Stimulated activated CD4-positive, alpha-beta T cell treated with anti-CD3 and anti-CD28 coated beads, Interleukin-15, amount 100 ng/mL, for 24 hours (primary cell): ENCODE results near the gene HNRNPA2B1.
"Not testable (repeated sequence)": the region's sequence is repeated elsewhere in the genome, so short reads cannot be mapped to it uniquely, and the experiment has no call there.

Experiments used
- DNase-seq: peaks from one replicate; pipeline ENCODE4 v3.0.0-alpha.2; 2020

HNRNPA2B1 gene

DNA sequence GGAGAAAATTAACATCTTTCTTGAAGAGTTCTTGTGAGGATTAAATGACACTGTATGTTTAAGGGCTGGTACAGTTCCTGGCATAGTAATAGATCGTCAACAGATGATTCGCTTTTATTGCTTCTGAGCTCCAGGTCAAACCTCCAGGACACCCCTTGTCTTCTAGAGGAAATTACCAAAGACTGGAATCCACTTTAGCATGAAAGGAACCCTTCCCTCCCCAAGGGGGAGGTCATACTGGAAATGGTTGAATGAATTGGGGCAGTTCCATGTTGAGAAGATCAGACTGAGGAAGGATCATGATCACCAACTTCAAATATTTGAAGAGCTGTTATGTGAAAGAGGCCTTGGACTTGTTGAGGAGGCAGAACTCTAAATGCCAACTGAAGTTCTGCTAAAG, 39.6 kb downstream of the HNRNPA2B1 start:
- DNase-seq = no peak

DNA sequence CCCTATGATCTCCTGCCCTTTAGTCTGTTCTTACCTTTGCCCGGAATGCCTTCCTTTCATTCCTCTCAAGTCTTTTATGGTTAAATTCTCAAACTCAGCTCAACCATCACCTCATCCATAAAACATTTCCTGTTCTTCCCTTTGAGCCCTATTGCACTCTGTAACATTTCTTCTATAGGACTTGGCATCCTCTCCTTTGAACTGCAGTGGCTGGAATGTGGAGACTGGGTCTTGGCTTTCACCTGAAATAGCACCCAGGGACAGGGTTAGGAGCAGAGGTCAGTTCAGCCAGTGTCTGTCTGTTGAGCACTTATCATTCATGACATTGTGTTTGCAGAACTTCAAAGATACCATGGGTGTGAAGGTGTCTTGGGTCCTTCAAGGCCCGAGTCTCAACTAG, 41.3 kb downstream of the HNRNPA2B1 start:
- DNase-seq = no peak

DNA sequence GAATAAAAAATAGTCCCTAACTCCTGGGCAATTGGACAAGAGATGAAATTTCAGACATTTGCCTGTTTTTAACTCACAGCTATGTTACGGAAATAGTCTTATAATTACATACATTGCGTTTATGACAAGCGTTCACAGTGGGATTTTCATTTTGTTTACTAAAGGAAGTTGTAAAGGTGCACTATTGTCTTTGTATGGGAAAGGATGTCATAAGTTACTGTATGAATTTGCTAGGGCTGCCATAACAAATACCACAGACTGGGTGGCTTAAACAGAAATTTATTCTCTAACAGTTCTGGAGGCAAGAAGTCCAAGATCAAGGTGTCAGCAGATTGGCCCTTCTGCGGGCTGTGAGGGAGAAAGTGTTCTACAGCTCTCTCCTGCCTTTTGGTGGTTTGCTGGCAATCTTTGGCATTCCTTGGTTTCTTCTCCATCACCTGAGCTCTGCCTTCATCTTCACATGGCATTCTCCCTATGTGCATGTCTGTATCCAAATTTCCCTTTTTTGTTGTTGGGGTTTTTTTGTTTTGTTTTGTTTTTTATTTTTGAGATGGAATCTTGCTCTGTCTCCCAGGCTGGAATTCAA, 42.9 kb downstream of the HNRNPA2B1 start:
- no peak for DNase-seq

DNA sequence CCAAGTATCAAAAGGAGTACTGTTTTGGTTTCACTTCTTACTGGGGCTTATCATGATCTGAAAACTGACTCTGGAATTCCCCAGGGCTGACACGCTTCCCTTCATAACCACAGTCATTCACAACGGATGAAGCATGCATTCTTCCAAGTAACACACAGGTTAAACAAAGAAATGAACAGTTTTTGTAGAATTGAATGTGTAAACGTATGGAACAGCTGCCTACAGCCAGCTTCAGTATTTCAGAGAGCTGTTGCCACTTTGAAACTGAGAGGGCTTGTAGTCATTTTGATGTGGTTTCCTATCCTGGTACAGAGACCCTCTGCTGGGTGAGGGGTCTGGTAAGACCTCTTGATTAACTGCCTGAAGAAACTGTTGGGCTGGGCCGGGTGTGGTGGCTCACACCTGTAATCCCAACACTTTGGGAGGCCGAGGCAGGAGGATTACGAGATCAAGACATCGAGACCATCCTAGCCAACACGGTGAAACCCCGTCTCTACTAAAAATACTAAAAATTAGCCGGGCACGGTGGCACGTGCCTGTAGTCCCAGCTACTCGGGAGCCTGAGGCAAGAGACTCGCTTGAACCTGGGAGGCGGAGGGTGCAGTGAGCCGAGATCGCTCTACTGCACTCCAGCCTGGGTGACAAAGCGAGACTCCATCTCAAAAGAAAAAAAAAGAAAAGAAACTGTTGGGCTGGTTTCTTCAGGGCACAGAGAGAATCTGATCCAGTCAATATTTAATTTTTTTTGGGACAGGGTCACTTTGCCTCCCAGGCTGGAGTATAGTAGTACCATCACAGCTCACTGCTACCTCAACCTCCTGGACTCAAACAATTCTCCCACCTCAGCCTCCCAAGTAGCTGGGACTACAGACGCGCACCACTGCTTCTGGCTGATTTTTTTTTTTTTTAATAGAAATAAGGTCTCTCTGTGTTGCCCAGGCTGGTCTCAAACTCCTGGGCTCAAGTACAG, 43.8 kb downstream of the HNRNPA2B1 start:
- peak; percentile 66 for DNase-seq

DNA sequence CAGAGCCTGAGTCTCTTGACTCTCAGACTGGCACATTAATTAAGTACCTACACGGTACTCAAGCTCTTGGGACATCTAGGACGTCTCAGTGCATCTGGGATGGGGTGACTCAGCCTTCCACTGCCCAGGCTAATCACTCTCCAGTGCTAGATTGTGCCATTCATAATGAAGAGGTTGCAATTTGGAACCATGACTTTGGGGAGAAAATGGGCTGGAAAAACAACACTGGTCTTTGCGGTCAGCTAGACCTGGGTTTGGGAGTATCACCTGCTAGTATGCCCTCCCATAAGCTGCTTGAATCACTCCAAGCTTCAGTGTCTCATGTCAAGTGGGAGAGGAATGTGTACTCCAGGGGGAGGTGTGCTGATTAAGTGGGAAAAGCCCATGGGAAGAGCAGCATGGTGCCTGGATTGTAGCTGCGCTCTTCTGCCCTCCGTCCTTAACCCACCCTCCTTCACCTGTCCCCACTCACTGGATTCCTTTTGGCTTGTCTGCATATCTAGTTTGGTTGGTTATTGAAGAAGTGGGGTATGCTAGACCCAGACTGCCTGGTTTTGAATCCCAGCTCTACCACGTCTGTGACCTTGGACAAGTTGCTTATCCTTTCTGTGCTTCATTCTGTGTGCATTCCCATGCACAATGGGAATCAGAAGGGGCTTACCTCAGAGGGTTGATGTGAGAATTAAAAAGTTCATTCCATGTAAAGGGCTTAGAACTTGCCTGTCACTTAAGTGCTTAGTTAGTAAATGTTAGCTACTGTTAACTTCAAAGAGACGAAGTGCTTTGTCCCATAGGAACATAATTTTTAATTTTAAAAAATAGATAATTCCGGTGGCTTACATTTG, 44.8 kb downstream of the HNRNPA2B1 start:
- no peak for DNase-seq

DNA sequence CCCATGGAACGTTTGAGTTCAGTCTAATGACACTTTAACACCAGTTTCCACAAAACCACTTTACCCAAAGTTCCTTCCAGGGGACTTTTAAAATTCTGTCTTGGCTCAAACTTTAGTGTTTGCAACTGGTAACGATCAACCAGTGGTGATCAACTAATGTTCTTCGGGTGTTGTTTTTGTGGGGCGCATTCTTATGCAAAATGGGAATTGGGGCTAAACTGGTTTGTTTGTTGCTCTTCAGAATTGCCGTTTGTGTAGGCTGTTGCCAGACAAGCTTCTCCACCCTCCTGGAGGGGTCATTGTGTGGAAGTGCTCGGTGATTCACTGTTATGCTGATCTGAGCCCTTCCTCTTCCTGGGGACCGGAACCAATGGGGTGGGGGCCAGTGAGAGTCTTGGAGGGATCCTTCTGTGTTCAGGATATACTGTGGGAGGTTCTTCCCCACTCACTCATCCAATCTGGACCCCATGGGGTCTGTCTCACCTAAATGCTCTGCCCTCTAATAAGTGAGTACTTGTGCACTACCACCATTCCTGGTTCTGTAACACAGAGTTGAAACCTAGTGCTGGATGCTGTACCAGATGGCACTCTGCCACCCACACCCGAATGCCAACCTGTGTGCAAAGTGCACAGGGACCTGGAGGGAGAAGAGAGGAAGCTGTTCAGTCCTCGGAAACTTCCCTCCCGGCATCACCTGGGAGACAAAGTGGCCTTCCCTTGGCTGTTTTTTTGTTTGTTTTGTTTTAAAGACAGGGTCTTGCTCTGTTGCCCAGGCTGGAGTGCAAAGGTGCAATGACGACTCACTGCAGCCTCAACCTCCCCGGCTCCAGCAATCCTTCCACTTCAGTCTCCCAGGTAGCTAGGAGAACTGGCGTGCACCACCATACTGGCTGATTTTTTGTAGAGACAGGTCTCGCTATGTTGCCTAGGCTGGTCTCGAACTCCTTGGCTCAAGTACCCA, 46.4 kb downstream of the HNRNPA2B1 start:
- DNase-seq = peak; percentile 59

DNA sequence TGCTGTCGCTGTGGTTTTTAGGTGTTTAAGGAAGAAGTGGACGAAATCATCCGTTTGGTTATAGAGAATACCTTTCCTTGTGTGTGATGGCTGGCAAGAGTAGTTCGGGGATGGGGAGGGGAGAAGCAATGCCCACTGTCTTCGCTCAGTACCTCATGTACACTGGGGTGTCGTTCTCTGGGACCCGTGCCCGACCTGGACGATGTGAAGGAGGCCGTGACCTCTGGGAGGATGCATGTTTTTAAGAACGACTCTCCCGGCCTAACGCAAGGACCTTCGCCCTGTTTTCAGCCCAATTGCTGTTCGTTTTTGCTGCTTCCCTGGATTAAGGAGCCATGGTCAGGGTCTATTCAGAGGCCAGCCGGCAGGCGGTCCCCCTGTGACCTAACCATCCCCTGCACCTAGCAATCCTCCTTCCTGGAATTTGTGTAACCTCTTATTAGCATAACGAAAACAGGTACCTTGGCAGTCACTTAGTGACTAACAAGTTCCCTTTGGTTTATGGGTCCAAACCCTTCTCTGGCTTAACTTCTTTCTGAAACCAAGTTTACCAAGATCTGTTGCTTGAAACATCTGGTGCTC, 47.2 kb downstream of the HNRNPA2B1 start:
- peak; percentile 55 for DNase-seq

DNA sequence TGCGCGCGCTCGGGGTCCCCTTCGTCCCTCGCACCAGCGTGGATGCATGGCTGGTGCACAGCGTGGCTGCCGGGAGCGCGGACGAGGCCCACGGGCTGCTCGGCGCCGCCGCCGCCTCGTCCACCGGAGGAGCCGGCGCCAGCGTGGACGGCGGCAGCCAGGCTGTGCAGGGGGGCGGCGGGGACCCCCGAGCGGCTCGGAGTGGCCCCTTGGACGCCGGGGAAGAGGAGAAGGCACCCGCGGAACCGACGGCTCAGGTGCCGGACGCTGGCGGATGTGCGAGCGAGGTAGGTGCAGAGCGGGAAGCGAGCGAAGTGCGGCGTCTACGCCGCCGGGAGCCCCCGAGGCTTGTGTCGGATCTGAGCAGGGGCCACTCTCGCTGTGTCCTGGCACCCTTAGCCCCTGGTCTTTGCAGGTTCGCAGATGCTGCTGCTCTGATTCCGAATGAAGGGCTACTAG, 47.7 kb downstream of the HNRNPA2B1 start:
- peak; percentile 61 for DNase-seq

DNA sequence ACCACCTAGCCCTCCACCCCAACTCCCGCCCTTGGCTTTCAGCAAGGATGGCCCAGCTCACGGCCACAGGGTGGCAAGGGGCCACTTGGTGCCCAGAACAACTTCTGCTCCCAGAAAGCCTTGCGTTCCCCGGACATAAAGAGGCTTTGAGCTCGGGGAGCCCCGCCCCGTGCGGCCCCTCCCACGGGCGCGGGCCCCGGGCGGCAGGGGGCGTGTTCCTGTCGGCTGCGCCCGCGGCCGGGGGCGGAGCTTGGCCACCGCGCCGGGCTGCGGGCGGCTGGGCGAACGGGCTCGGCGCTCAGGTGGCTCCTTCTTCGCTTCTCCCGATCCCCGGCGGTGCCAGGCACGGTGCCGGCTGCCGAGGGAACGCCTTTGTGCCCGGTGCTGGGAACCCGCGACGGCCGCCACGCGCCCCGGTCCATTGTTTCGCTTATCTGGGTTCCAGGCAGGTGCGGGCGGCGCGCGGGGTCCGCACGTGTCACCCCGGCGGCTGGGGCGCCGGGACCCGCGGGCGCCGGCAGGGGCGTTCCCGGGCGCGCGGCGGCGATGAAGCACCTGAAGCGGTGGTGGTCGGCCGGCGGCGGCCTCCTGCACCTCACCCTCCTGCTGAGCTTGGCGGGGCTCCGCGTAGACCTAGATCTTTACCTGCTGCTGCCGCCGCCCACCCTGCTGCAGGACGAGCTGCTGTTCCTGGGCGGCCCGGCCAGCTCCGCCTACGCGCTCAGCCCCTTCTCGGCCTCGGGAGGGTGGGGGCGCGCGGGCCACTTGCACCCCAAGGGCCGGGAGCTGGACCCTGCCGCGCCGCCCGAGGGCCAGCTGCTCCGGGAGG, 48.4 kb downstream of the HNRNPA2B1 start, which contains the start of gene NFE2L3:
Gene NFE2L3 (plus strand): TSS at position 246 of the 829 bp plus-strand sequence. CDS start 301 bp downstream, at position 547.
- DNase-seq = peak; percentile 90

DNA sequence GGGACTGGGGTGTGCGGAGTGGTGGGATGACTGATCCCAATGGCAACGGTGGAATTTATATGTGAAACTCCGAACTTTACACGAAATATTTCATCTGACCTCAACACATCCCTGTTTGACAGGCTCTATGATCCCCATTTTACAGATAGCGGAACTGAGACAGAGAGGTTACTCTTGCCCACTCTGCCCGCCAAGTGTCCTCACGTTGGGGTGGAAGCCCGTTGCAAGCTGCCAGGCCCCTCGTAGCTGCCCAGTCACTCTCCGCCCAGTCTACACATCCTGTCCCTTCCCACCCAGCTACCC, 48.9 kb downstream of the HNRNPA2B1 start:
- DNase-seq = no peak

DNA sequence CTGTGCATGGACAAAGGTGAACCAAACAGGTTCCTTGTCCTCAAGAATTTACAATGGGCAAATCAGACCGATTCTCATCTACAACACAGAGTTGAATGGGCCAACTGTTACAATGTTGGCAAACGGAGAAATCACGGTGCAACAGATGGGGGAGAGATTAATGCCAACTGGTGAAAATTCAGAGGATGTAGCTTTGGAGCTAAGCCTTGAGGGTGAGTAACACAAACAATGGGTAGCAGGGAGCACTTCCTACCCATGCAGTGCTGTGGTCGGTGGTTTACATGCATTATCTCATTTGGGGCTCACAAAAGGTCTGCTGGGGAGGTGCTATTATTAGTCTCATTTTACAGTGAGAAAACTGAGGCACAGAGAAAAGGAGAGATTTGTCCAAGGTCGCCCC, 49.5 kb downstream of the HNRNPA2B1 start:
- DNase-seq = no peak

DNA sequence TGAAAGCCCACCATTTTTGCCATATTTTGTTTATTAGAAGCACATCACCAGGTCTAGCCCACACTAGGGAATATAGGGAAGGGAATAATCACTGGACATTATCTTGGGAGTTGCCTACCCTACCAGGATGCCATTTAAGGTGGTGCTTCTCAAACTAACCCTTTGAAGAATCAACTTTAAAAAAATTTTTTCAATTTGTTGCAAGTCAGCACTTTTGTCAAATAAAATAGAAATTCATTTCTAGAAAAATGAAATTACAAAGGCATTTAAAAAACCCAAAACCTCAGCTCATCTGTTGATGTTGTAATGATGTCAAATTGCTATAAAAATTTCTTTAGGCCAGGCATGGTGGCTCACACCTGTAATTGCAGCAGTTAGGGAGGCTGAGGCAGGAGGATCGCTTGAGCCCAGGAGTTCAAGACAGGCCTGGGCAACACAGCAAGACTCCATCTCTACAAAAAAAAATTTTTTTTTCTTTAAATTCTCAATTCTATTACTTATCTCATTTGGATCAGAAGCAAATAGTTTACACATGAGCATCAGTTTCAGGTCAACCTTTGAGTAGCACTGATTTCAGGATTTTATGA, 51.1 kb downstream of the HNRNPA2B1 start:
- DNase-seq = no peak

DNA sequence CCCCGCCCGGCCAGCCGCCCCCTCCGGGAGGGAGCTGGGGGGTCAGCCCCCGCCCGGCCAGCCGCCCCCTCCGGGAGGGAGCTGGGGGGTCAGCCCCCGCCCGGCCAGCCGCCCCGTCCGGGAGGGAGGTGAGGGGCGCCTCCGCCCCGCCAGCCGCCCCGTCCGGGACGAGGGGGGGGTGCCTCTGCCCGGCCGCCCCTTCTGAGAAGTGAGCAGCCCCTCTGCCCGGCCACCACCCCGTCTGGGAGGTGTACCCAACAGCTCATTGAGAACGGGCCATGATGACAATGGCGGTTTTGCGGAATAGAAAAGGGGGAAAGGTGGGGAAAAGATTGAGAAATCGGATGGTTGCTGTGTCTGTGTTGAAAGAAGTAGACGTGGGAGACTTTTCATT, 52.2 kb downstream of the HNRNPA2B1 start:
- DNase-seq = not testable (repeated sequence)

DNA sequence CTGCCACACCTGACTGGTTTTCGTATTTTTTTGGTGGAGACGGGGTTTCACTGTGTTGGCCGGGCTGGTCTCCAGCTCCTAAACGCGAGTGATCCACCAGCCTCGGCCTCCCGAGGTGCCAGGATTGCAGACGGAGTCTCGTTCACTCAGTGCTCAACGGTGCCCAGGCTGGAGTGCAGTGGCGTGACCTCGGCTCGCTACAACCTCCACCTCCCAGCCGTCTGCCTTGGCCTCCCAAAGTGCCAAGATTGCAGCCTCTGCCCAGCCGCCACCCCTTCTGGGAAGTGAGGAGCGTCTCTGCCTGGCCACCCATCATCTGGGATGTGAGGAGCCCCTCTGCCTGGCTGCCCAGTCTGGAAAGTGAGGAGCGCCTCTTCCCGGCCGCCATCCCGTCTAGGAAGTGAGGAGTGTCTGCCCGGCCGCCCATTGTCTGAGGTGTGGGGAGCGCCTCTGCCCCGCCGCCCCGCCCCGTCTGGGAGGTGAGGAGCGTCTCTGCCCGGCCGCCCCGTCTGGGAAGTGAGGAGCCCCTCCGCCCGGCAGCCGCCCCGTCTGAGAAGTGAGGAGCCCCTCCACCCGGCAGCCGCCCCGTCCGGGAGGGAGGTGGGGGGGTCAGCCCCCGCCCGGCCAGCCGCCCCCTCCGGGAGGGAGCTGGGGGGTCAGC, 52.8 kb downstream of the HNRNPA2B1 start:
- DNase-seq = not testable (repeated sequence)

DNA sequence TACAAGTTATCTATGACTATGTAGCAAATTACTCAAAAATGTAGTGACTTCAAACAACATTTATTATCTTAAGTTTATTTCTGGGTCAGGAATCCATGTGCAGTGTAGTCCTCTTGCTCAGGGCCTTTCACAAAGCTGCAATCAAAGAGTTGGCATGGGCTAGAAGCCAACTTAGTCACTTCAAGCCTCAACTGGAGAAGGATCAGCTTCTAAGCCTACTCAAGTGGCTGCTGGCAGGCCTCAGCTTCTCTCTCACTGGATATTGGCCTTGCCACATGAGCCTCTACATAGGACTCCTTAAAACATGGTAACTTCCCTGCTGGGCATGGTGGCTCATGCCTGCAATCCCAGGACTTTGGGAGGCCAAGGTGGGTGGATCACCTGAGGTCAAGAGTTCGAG, 53.5 kb downstream of the HNRNPA2B1 start:
- no peak for DNase-seq

DNA sequence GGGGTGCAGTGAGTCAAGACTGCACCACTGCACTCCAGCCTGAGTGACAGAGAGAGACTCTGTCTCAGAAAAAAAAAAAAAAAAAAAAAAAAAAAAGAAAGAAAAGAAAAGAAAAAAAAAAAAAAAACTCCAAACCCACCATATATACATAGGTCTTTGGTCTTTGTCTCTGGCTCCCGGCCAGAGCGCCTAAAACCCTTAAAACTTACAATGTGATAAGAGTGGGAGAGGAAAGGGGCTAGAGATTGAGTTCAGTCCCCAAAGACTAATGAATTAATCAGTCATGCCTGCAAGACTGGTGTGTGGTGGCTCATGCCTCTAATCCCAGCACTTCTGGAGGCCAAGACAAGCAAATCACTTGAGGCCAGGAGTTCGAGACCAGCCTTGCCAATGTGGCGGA, 55.3 kb downstream of the HNRNPA2B1 start:
- no peak for DNase-seq

DNA sequence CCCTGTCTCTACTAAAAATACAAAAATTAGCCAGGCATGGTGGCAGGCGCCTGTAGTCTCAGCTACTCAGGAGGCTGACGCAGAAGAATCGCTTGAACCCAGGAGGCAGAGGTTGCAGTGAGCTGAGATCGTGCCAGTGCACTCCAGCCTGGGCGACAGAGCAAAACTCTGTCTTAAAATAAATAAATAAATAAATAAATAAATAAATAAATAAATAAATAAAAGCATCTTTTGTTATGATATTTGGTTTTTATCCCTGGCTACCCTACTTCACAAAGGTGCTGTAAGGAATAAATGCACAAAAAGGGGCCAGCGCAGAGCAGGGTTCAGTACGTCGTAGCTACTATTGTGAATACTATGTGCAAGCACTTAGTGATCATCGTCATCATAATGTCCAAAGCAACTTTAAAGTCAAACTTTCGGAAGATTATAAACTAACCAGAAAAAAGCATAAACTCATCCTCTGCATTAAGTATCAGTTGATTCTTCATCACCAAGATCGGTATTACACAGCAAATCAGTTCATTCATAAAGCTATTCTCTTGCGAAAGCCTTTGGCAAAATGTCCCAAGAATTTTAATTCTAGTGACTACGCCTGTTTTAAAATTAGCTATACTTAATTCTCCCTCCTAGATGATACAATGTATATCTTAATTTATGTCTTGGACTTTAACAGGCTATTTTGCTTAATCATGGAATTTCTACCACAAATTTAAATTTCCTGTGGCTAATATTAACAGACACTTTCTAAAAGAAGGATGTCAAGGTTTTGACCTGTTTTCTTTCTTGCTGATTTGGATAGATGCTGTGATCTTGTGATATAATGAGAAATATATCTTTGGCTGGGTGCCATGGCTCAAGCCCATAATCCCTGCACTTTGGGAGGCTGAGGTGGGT, 56.1 kb downstream of the HNRNPA2B1 start:
- DNase-seq = no peak

DNA sequence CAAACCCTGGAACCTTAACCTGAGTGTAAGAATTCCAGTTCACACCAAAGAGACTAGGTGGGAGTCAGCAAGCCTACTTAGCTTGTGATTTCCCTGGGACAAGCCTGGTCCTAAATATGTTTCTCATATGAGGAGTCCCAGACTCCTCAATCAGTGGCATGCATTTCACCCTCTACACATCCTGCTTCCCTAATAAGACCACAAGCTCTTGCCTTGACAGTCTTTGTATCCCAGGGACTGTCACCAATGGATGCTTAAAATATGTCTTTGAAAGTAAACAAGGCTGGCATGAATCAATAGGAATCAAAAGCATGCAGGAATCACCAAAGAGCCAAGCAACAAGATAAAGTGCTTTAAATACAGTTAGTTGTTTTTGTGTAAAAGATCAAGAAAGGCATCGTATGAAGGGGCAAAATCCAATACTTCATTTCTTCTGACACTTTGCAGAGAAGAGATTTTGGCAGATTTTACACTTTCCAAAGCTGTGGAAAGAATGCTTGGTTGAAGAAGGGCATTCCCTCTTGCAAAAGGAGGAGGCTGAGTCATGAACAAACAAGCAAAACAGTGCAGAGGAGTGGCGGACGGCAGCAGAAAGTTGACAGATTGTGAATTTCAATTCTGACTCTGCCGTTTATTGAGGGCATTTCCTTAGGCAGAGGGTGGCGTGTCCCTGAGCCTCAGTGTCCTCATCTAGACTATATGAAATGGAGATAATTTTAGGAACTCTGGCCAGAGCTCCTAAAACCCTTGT, 57.1 kb downstream of the HNRNPA2B1 start:
- no peak for DNase-seq
